ENCODE data around the gene PXMP2. TPM values are rescaled to one million over a fixed set of nuclear protein-coding genes. Genes with fewer than 3 reads are reported as not detected.

The PXMP2 gene
- total RNA-seq, 1 experiment from 2014 or later, result 17.8 TPM

DNA sequence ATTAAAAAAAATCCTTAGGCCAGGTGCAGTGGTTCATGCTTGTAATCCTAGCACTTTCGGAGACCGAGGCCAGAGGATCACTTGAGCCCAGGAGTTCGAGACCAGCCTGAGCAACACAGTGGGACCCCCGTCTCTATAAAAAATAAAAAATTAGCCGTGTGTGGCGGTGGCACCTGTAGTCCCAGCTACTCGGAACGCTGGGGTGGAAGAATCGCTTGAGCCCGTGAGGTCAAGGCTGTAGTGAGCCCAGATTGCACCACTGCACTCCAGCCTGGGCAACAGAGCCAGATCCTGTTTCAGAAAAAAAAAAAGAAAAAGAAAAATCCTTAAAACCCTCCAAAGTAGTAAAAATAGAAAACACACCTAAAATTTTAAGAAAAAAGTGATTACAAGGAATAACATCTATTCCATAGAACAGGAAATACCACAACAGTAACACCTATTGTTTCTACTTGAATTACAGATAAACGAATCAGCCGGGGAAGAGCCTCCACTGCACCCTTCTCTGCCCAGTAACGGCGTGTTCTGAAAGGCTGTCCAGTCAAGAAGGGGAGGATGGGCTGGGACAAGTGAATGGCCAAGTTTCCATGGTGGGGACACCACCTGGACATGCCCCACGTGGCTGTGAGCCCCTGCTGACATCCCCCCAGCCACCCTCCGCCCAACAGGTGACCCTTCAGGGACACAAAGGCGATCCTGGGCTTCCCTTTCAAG, 18.1 kb upstream of the PXMP2 start:
- H2BK12ac ChIP-seq (ENCODE audit: insufficient read length, low read depth, low read length), result no peak overlapping the region
- H3K23me2 ChIP-seq (ENCODE audit: insufficient read length, low read depth, low read length, poor library complexity, severe bottlenecking), result no peaks in the 10 kb centered on the region
- H4K20me1 ChIP-seq (ENCODE audit: control insufficient read depth, insufficient read depth, insufficient read length), result no peaks in the 10 kb centered on the region
- H3K9ac ChIP-seq (ENCODE audit: extremely low read depth, insufficient read length, low read length), result no peak overlapping the region
- no peak overlapping the region for H4K91ac ChIP-seq (ENCODE audit: insufficient read length, low read depth, low read length)
- H3K18ac ChIP-seq (ENCODE audit: insufficient read length, low read depth, low read length), result no peak overlapping the region
- no peak overlapping the region for H2BK120ac ChIP-seq (ENCODE audit: low read depth, low read length, poor library complexity, severe bottlenecking)
- no peaks in the 10 kb centered on the region for H3K27me3 Mint-ChIP-seq (ENCODE audit: low read depth)
- H4K8ac ChIP-seq (replicated peaks; ENCODE audit: insufficient read length, low read depth, low read length), result no peak overlapping the region
- no peaks in the 10 kb centered on the region for H3K9me3 ChIP-seq (ENCODE audit: control insufficient read depth, low read depth, low read length)
- no peak overlapping the region for H4K5ac ChIP-seq (ENCODE audit: insufficient read length, low read depth, low read length)
- no peak overlapping the region for H2BK20ac ChIP-seq (ENCODE audit: low read depth, low read length, poor library complexity, severe bottlenecking)
- H2BK5ac ChIP-seq (ENCODE audit: insufficient read length, low read length), result no peak overlapping the region
- no peaks in the 10 kb centered on the region for H3K4me1 ChIP-seq (ENCODE audit: insufficient read depth, low read length)
- no peak overlapping the region for H2AFZ ChIP-seq (ENCODE audit: low read length)
- no peaks in the 10 kb centered on the region for H3K27me3 ChIP-seq (ENCODE audit: insufficient read depth, low read length)
- H3K4ac ChIP-seq (ENCODE audit: low read depth, low read length), result no peak overlapping the region
- no peak overlapping the region for H2BK15ac ChIP-seq (ENCODE audit: low read depth, low read length)
- H3K36me3 Mint-ChIP-seq (ENCODE audit: insufficient read depth in 1 of 3, low read depth in 3 of 3), result peaks cover 59 to 91% (median 90%) of the 10 kb centered on the region in 3 experiments
- no peak overlapping the region for H3K4me2 ChIP-seq (ENCODE audit: insufficient read depth, insufficient read length, low read length)
- TF ChIP-seq, protein P1, sequence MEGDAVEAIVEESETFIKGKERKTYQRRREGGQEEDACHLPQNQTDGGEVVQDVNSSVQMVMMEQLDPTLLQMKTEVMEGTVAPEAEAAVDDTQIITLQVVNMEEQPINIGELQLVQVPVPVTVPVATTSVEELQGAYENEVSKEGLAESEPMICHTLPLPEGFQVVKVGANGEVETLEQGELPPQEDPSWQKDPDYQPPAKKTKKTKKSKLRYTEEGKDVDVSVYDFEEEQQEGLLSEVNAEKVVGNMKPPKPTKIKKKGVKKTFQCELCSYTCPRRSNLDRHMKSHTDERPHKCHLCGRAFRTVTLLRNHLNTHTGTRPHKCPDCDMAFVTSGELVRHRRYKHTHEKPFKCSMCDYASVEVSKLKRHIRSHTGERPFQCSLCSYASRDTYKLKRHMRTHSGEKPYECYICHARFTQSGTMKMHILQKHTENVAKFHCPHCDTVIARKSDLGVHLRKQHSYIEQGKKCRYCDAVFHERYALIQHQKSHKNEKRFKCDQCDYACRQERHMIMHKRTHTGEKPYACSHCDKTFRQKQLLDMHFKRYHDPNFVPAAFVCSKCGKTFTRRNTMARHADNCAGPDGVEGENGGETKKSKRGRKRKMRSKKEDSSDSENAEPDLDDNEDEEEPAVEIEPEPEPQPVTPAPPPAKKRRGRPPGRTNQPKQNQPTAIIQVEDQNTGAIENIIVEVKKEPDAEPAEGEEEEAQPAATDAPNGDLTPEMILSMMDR (conservative IDR thresholded peaks at IDR 0.05), result no peak
- no peaks in the 10 kb centered on the region for H3K4me1 Mint-ChIP-seq
- H3K23ac ChIP-seq (ENCODE audit: insufficient read length, low read depth, low read length), result no peak overlapping the region
- no peaks in the 10 kb centered on the region for H3K79me1 ChIP-seq (ENCODE audit: insufficient read depth, low read depth, low read length, poor library complexity, severe bottlenecking)
- no peak overlapping the region for H2AK5ac ChIP-seq (ENCODE audit: insufficient read length, low read length)
- H3K9me3 Mint-ChIP-seq, result no peaks in the 10 kb centered on the region
- H3K4me3 Mint-ChIP-seq, result no peak overlapping the region
- no peak overlapping the region for H3T11ph ChIP-seq (ENCODE audit: low read length)
- no peaks in the 10 kb centered on the region for H3K79me2 ChIP-seq (ENCODE audit: insufficient read depth, low read length)
- DNase-seq, result no peak
- WGBS (ENCODE audit: extremely low coverage, insufficient read length, low lambda C conversion rate), result no CpG with 5 or more reads among the region's 17 CpGs
- no peak overlapping the region for H3K14ac ChIP-seq (ENCODE audit: insufficient read depth, low read length)
- no peak overlapping the region for H3K56ac ChIP-seq (ENCODE audit: insufficient read length, low read depth, low read length)
- H3K27ac Mint-ChIP-seq, result peak overlapping the region in 1 of 3 experiments; percentile 69; a peak in 2 of 7 replicates
- H3K27ac ChIP-seq (ENCODE audit: insufficient read length, low read depth, low read length), result no peak overlapping the region

Measured in H9 (cell line).